Ishikawa (cell line): ENCODE results near the gene SPTSSB.

Source experiments
- CEBPB ChIP-seq: IDR thresholded peaks from 2 replicates; pipeline ENCODE4 v1.6.1; 2012
- CREB1 ChIP-seq: IDR thresholded peaks from 2 replicates; pipeline ENCODE4 v1.6.1; 2012; ENCODE audit warnings: low read depth
- EGR1 ChIP-seq: IDR thresholded peaks from 2 replicates; pipeline ENCODE4 v1.6.1; 2012
- EP300 ChIP-seq: IDR thresholded peaks from 2 replicates; pipeline ENCODE4 v1.6.1; 2012; ENCODE audit warnings: borderline replicate concordance
- FOXM1 ChIP-seq: IDR thresholded peaks from 2 replicates; pipeline ENCODE4 v1.6.1; 2012; ENCODE audit warnings: low read depth, borderline replicate concordance
- MAX ChIP-seq: IDR thresholded peaks from 2 replicates; pipeline ENCODE4 v1.6.1; 2012
- NFIC ChIP-seq: IDR thresholded peaks from 2 replicates; pipeline ENCODE4 v1.6.1; 2012
- RAD21 ChIP-seq: IDR thresholded peaks from 2 replicates; pipeline ENCODE4 v1.6.1; 2012; ENCODE audit warnings: low read depth
- REST ChIP-seq: IDR thresholded peaks from 2 replicates; pipeline ENCODE4 v1.6.1; 2012; ENCODE audit warnings: low read depth, mild to moderate bottlenecking
- TAF1 ChIP-seq: IDR thresholded peaks from 2 replicates; pipeline ENCODE4 v1.6.1; 2012; ENCODE audit warnings: low read depth, mild to moderate bottlenecking
- TCF12 ChIP-seq: IDR thresholded peaks from 2 replicates; pipeline ENCODE4 v1.6.1; 2012; ENCODE audit warnings: low read depth
- TEAD4 ChIP-seq: IDR thresholded peaks from 2 replicates; pipeline ENCODE4 v1.6.1; 2012
- YY1 ChIP-seq: IDR thresholded peaks from 2 replicates; pipeline ENCODE4 v1.6.1; 2012; ENCODE audit warnings: low read depth
- ZBTB7A ChIP-seq: IDR thresholded peaks from 2 replicates; pipeline ENCODE4 v1.6.1; 2012; ENCODE audit warnings: low read depth
- TF ChIP-seq, protein P1 (sequence below): IDR thresholded peaks from 2 replicates; pipeline ENCODE4 v1.6.1; 2012

The SPTSSB gene

DNA sequence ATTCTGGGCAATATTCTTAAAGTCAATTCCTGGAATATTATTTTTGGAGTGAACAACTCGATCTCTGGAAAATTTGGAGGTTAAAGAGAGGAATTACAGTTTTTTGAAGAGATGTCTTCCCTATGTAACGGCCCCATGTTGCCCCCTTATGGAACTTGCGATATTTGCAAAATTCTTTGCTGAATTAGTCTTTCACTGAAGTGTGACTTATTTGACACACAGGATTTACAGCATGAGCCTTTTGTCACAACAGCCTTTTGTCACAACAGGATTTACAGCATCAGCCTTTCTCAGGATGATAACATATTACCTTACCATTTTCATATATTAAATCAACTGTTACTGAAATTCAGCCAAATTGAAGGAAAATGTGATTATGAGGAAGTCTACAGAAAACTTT lies 37.8 kb upstream of the SPTSSB start:
- 0 out of 2 replicates have a peak, but pooled peaks have one; percentile 7 for TF ChIP-seq NFIC
- TF ChIP-seq CREB1, result no peak
- TF ChIP-seq TEAD4, result 0 out of 2 replicates have a peak, but pooled peaks have one; percentile 10
- no peak for TF ChIP-seq CEBPB
- peak; percentile 73 for TF ChIP-seq RAD21

- TF ChIP-seq EGR1 (no peak), CEBPB (no peak), ZBTB7A (no peak), MAX (no peak), EP300 (no peak), RAD21 (no peak), TCF12 (no peak)
These were observed 35.6 kb upstream of the SPTSSB start for GRCh38 chr3:161406594-161407555.

- no peak for TF ChIP-seq FOXM1
- no peak for TF ChIP-seq TAF1
- TF ChIP-seq YY1, result no peak
- no peak for TF ChIP-seq EP300
- TF ChIP-seq NFIC, result no peak
- TF ChIP-seq, protein P1, sequence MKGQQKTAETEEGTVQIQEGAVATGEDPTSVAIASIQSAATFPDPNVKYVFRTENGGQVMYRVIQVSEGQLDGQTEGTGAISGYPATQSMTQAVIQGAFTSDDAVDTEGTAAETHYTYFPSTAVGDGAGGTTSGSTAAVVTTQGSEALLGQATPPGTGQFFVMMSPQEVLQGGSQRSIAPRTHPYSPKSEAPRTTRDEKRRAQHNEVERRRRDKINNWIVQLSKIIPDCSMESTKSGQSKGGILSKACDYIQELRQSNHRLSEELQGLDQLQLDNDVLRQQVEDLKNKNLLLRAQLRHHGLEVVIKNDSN, result no peak
- no peak for TF ChIP-seq ZBTB7A
- TF ChIP-seq CREB1, result no peak
- no peak for TF ChIP-seq RAD21
- no peak for TF ChIP-seq TCF12
- no peak for TF ChIP-seq CEBPB
- no peak for TF ChIP-seq MAX
- no peak for TF ChIP-seq TEAD4
- TF ChIP-seq REST, result no peak
- no peak for TF ChIP-seq EGR1
These were observed 34.5 kb upstream of the SPTSSB start for GRCh38 chr3:161405836-161406235.

DNA sequence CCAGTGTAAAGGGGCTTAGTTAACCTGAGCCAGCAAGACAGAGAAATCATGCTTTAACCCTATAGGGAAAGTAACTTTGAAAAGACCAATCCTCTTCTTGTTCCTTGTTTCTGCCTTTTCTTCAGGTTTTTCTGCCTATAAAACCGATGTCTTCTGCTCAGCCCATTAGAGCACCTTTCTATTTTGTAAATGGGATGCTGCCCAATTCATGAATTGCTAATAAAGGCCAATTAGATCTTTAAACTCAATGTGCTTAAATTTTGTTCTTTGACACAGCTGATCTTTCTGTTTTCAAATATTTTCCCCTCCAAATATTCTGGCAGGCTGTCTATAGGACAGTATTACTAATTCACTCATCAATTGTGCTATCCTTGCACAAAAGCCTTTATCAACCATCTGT lies 33.8 kb upstream of the SPTSSB start:
- TF ChIP-seq TCF12, result no peak
- TF ChIP-seq, protein P1, result no peak
- TF ChIP-seq EGR1, result no peak
- no peak for TF ChIP-seq ZBTB7A
- no peak for TF ChIP-seq NFIC
- TF ChIP-seq YY1, result no peak
- TF ChIP-seq TAF1, result no peak
- TF ChIP-seq EP300, result no peak
- TF ChIP-seq MAX, result no peak
- no peak for TF ChIP-seq CEBPB
- TF ChIP-seq FOXM1, result no peak
- TF ChIP-seq RAD21, result no peak
- TF ChIP-seq TEAD4, result no peak
- TF ChIP-seq REST, result no peak
- no peak for TF ChIP-seq CREB1

DNA sequence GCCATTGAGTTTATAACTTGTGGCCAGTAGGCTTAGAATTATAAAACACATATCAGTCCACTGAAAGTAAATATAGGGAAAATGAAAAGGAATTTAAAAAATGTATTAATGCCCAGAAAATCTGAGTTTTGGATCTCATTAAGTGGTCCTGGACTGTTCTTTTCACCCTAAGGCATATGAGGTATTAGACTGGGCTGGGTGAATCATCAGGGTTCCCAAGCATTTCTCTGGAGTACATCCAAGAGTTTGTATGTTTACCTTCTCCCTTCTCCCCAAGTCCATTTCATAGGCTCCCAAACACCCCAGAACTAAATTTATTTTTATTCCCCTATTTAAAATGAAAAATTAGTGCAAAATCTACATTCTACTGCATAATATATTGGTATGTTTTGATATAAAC lies 31.9 kb upstream of the SPTSSB start:
- no peak for TF ChIP-seq TEAD4
- TF ChIP-seq REST, result no peak
- TF ChIP-seq RAD21, result no peak
- no peak for TF ChIP-seq ZBTB7A
- TF ChIP-seq MAX, result no peak
- no peak for TF ChIP-seq YY1
- TF ChIP-seq CREB1, result no peak
- TF ChIP-seq FOXM1, result no peak
- TF ChIP-seq CEBPB, result no peak
- no peak for TF ChIP-seq TAF1
- TF ChIP-seq, protein P1, result no peak
- no peak for TF ChIP-seq EGR1
- TF ChIP-seq TCF12, result no peak
- no peak for TF ChIP-seq NFIC
- no peak for TF ChIP-seq EP300
